ENCODE data around the gene PPP1R14B. TPM values are rescaled to one million over a fixed set of nuclear protein-coding genes. Genes with fewer than 3 reads are reported as not detected.

PPP1R14B gene
- 506 and 662 TPM in 2 replicates for total RNA-seq (2014; rRNA removed; shearing (Covaris generic); ENCODE audit: low replicate concordance)

- peaks cover 35% of the 10 kb centered on the region for H3K36me3 ChIP-seq
- peak; percentile 92 for DNase-seq
- peak within 1 kb of the TSS; percentile 95 for H3K4me3 ChIP-seq
- H3K9me3 ChIP-seq: no peaks in the 10 kb centered on the region
- no peaks in the 10 kb centered on the region for H3K27me3 ChIP-seq
Observed at GRCh38 chr11:64246871-64247728, at the start of gene PPP1R14B. PPP1R14B (minus strand) TSS chr11:64246943; CDS start chr11:64246673, 270 bp downstream.

GRCh38 chr11:64296236-64296635, 49.5 kb upstream of the PPP1R14B start:
- no peaks in the 10 kb centered on the region for H3K9me3 ChIP-seq
- H3K36me3 ChIP-seq: no peaks in the 10 kb centered on the region
- H3K4me3 ChIP-seq: no peak overlapping the region
- H3K27me3 ChIP-seq: 0 out of 2 replicates have a peak, but pooled peaks cover 2% of the 10 kb centered on the region
- no peak for DNase-seq

GRCh38 chr11:64295760-64296159, 49.0 kb upstream of the PPP1R14B start:
- no peaks in the 10 kb centered on the region for H3K36me3 ChIP-seq
- no peak overlapping the region for H3K4me3 ChIP-seq
- H3K27me3 ChIP-seq: 0 out of 2 replicates have a peak, but pooled peaks cover 2% of the 10 kb centered on the region
- no peaks in the 10 kb centered on the region for H3K9me3 ChIP-seq
- DNase-seq: no peak

- Histone ChIP-seq H3K27me3 (no peaks in the 10 kb centered on the region), H3K36me3 (no peaks in the 10 kb centered on the region), H3K4me3 (no peak overlapping the region), H3K9me3 (no peaks in the 10 kb centered on the region)
- no peak for DNase-seq
Observed at GRCh38 chr11:64294774-64295173, 48.0 kb upstream of the PPP1R14B start.

GRCh38 chr11:64292460-64293254, 45.9 kb upstream of the PPP1R14B start:
- Histone ChIP-seq H3K27me3 (no peaks in the 10 kb centered on the region), H3K9me3 (no peaks in the 10 kb centered on the region), H3K36me3 (no peaks in the 10 kb centered on the region), H3K4me3 (no peak overlapping the region)
- DNase-seq: no peak

- H3K9me3 ChIP-seq: no peaks in the 10 kb centered on the region
- no peaks in the 10 kb centered on the region for H3K27me3 ChIP-seq
- no peak for DNase-seq
- H3K4me3 ChIP-seq: no peak overlapping the region
- H3K36me3 ChIP-seq: no peaks in the 10 kb centered on the region
Observed at GRCh38 chr11:64291752-64292459, 45.2 kb upstream of the PPP1R14B start.

- DNase-seq: no peak
- Histone ChIP-seq H3K9me3 (no peaks in the 10 kb centered on the region), H3K36me3 (no peaks in the 10 kb centered on the region), H3K4me3 (no peak within 1 kb of the TSS), H3K27me3 (no peaks in the 10 kb centered on the region)
Observed at GRCh38 chr11:64291262-64291751, 44.6 kb upstream of the PPP1R14B start, which contains the start of gene KCNK4. KCNK4 (plus strand) TSS chr11:64291302; CDS start chr11:64293019, 1,717 bp downstream.

- no peaks in the 10 kb centered on the region for H3K9me3 ChIP-seq
- no peak overlapping the region for H3K4me3 ChIP-seq
- DNase-seq: no peak
- no peaks in the 10 kb centered on the region for H3K27me3 ChIP-seq
- no peaks in the 10 kb centered on the region for H3K36me3 ChIP-seq
Observed at GRCh38 chr11:64290352-64291261, 43.9 kb upstream of the PPP1R14B start.

GRCh38 chr11:64289002-64289564, 42.3 kb upstream of the PPP1R14B start:
- no peak for DNase-seq
- H3K27me3 ChIP-seq: no peaks in the 10 kb centered on the region
- H3K4me3 ChIP-seq: no peak overlapping the region
- H3K36me3 ChIP-seq: no peaks in the 10 kb centered on the region
- no peaks in the 10 kb centered on the region for H3K9me3 ChIP-seq

- H3K9me3 ChIP-seq: no peaks in the 10 kb centered on the region
- no peaks in the 10 kb centered on the region for H3K27me3 ChIP-seq
- peaks cover 2% of the 10 kb centered on the region; the same call in 1 of the 2 replicates for H3K36me3 ChIP-seq
- DNase-seq: no peak
- no peak overlapping the region for H3K4me3 ChIP-seq
Observed at GRCh38 chr11:64288353-64288750, 41.6 kb upstream of the PPP1R14B start.

GRCh38 chr11:64287676-64288352, 41.1 kb upstream of the PPP1R14B start:
- Histone ChIP-seq H3K9me3 (no peaks in the 10 kb centered on the region), H3K27me3 (no peaks in the 10 kb centered on the region), H3K36me3 (peaks cover 7% of the 10 kb centered on the region; the same call in 1 of the 2 replicates), H3K4me3 (no peak overlapping the region)
- no peak for DNase-seq

GRCh38 chr11:64286801-64287159, 40.0 kb upstream of the PPP1R14B start:
- Histone ChIP-seq H3K9me3 (no peaks in the 10 kb centered on the region), H3K27me3 (no peaks in the 10 kb centered on the region), H3K4me3 (no peak overlapping the region), H3K36me3 (peaks cover 13% of the 10 kb centered on the region)
- DNase-seq: no peak

- peaks cover 13% of the 10 kb centered on the region for H3K36me3 ChIP-seq
- H3K27me3 ChIP-seq: no peaks in the 10 kb centered on the region
- no peaks in the 10 kb centered on the region for H3K9me3 ChIP-seq
- no peak for DNase-seq
- H3K4me3 ChIP-seq: peak overlapping the region; percentile 70
Observed at GRCh38 chr11:64285885-64286800, 39.4 kb upstream of the PPP1R14B start.

All from MG63 (cell line).